SK-N-SH (cell line): Measurements from ENCODE around the gene ARMH2. TPM values are rescaled to one million over a fixed set of nuclear protein-coding genes. Genes with fewer than 3 reads are reported as not detected.

Experiments used
- CTCF ChIA-PET: fragments of 300-600, 350-600 bp; formaldehyde crosslinking; extraction: SDS; loops from one replicate; lab custom pipeline; 2021; lab: Yijun Ruan, JAX
- POLR2A ChIA-PET: fragments of 350-600 bp; sonication (Branson Sonifier 250); formaldehyde crosslinking; extraction: SDS; loops from one replicate; lab custom pipeline; 2020; ENCODE audit warnings: antibody characterized with exemption, inconsistent platforms; lab: Yijun Ruan, JAX
- DNase-seq: peaks from one replicate; pipeline ENCODE4 v3.0.0; 2012
- H2AFZ ChIP-seq: fragments of 200-600 bp; sonication (generic); 2 replicates; pipeline ENCODE4 v1.8.1; 2016; ENCODE audit warnings: antibody characterized with exemption, mild to moderate bottlenecking, low read depth
- H3F3A ChIP-seq: fragments of 200-600 bp; sonication (generic); replicated peaks from 2 replicates; pipeline ENCODE3; 2016; ENCODE audit warnings: antibody characterized with exemption, mild to moderate bottlenecking; ENCODE audit not compliant: insufficient read depth
- H3K27ac ChIP-seq, 2 experiments: fragments of 200-500 bp in 1 of 2; fragments of 200-600 bp in 1 of 2; sonication (Bioruptor generic) in 1 of 2; sonication (generic), shearing (Covaris generic) in 1 of 2; 2 replicates each; pipeline versions ENCODE4 v1.5.1 to v1.6.1; 2014 to 2016; ENCODE audit warnings: low read depth in 2 of 2, inconsistent platforms in 1 of 2, low read length in 1 of 2, mild to moderate bottlenecking in 1 of 2, mixed read lengths in 1 of 2
- H3K27me3 ChIP-seq: fragments of 200-600 bp; sonication (generic), shearing (Covaris generic); 2 replicates; pipeline ENCODE4 v1.6.1; 2016; ENCODE audit warnings: mixed run types; ENCODE audit not compliant: insufficient read depth
- H3K36me3 ChIP-seq, 2 experiments: fragments of 200-500 bp in 1 of 2; fragments of 200-600 bp in 1 of 2; sonication (Bioruptor generic) in 1 of 2; sonication (generic) in 1 of 2; replicated peaks in 1 of 2; 2 replicates each; pipeline versions ENCODE3 to v1.5.1; 2014 to 2016; ENCODE audit warnings: low read length in 1 of 2, mild to moderate bottlenecking in 1 of 2; ENCODE audit not compliant: insufficient read depth in 2 of 2, control insufficient read depth in 1 of 2
- H3K4me1 ChIP-seq, 2 experiments: fragments of 200-500 bp in 1 of 2; fragments of 200-600 bp in 1 of 2; sonication (Bioruptor generic) in 1 of 2; sonication (generic), shearing (Covaris generic) in 1 of 2; 2 replicates each; pipeline versions ENCODE4 v1.5.1 to v1.6.1; 2014 to 2016; ENCODE audit warnings: low read depth in 1 of 2, low read length in 1 of 2, mixed run types in 1 of 2; ENCODE audit not compliant: insufficient read depth in 2 of 2, control insufficient read depth in 1 of 2
- H3K4me2 ChIP-seq: fragments of 200-600 bp; sonication (generic), shearing (Covaris generic); 2 replicates; pipeline ENCODE4 v1.6.1; 2017; ENCODE audit warnings: mixed run types
- H3K4me3 ChIP-seq, 2 experiments: fragments of 200-500 bp in 1 of 2; fragments of 200-600 bp in 1 of 2; sonication (Bioruptor generic) in 1 of 2; sonication (generic), shearing (Covaris generic) in 1 of 2; 2 replicates each; pipeline versions ENCODE4 v1.5.1 to v1.8.1; 2014 to 2016; ENCODE audit warnings: low read depth in 2 of 2, inconsistent platforms in 1 of 2, low read length in 1 of 2, mild to moderate bottlenecking in 1 of 2, mixed read lengths in 1 of 2, moderate library complexity in 1 of 2
- H3K79me2 ChIP-seq: fragments of 200-600 bp; sonication (generic); 2 replicates; pipeline ENCODE4 v1.8.1; 2017; ENCODE audit warnings: mild to moderate bottlenecking; ENCODE audit not compliant: insufficient read depth
- H3K9ac ChIP-seq: fragments of 200-600 bp; sonication (generic); 2 replicates; pipeline ENCODE4 v1.6.1; 2017; ENCODE audit warnings: mixed run types
- H3K9me2 ChIP-seq: fragments of 200-600 bp; sonication (generic); 2 replicates; pipeline ENCODE4 v1.6.1; 2017; ENCODE audit warnings: mixed run types
- H3K9me3 ChIP-seq: fragments of 200-600 bp; sonication (generic); 2 replicates; pipeline ENCODE4 v1.6.1; 2017; ENCODE audit warnings: mixed run types, mild to moderate bottlenecking, moderate library complexity
- H4K20me1 ChIP-seq: fragments of 200-600 bp; sonication (generic); 2 replicates; pipeline ENCODE4 v1.6.1; 2017; ENCODE audit warnings: mild to moderate bottlenecking, mixed run types; ENCODE audit not compliant: insufficient read depth
- EZH2phosphoT487 ChIP-seq: fragments of 200-600 bp; sonication (generic); IDR thresholded peaks from 2 replicates; pipeline ENCODE4 v1.6.1; 2017; ENCODE audit warnings: low read depth, mixed run types, mild to moderate bottlenecking, antibody characterized with exemption, moderate library complexity, borderline replicate concordance
- FOSL2 ChIP-seq: IDR thresholded peaks from 2 replicates; pipeline ENCODE4 v1.4.0; 2012; ENCODE audit warnings: low read depth, mild to moderate bottlenecking, moderate library complexity, borderline replicate concordance
- FOXJ3 ChIP-seq: sonication (generic); formaldehyde crosslinking; IDR thresholded peaks from 2 replicates; pipeline ENCODE4 v1.5.1; 2020; ENCODE audit warnings: mild to moderate bottlenecking, missing genetic modification reagents
- GABPA ChIP-seq: IDR thresholded peaks from 2 replicates; pipeline ENCODE4 v1.4.0; 2012; ENCODE audit warnings: low read depth, mild to moderate bottlenecking
- JUND ChIP-seq: IDR thresholded peaks from 2 replicates; pipeline ENCODE4 v1.4.0; 2012
- MEF2A ChIP-seq: IDR thresholded peaks from 2 replicates; pipeline ENCODE4 v1.4.0; 2012; ENCODE audit warnings: low read depth, borderline replicate concordance
- RFX5 ChIP-seq: IDR thresholded peaks from 2 replicates; pipeline ENCODE4 v1.6.1; 2012; ENCODE audit warnings: mild to moderate bottlenecking, improper control_type of control experiment, low read length
- SIN3A ChIP-seq: IDR thresholded peaks from 2 replicates; pipeline ENCODE4 v1.6.1; 2012; ENCODE audit warnings: low read depth, mild to moderate bottlenecking, low read length, moderate library complexity, borderline replicate concordance
- SMC3 ChIP-seq: IDR thresholded peaks from 2 replicates; pipeline ENCODE4 v1.6.1; 2012; ENCODE audit warnings: low read depth, low read length, improper control_type of control experiment
- TCF12 ChIP-seq: IDR thresholded peaks from 2 replicates; pipeline ENCODE4 v1.4.0; 2012
- TEAD4 ChIP-seq: IDR thresholded peaks from 2 replicates; pipeline ENCODE4 v1.4.0; 2012; ENCODE audit warnings: mild to moderate bottlenecking, borderline replicate concordance; ENCODE audit not compliant: insufficient read depth
- WGBS: methylation state at CpG from one replicate; pipeline ENCODE4 v1.1.6; 2017; ENCODE audit warnings: low lambda C conversion rate; 5-methylcytosine and 5-hydroxymethylcytosine counted together
- polyA plus RNA-seq, 3 experiments: library from polyadenylated mRNA; depleted of rRNA; stranded (reverse); fragments of >200 nt; gene quantifications; 2 replicates each; pipeline ENCODE4 v1.2.3, GENCODE V29; 2012
- TF ChIP-seq, protein P1 (sequence below): fragments of 150-350 bp; IDR thresholded peaks from 2 replicates; pipeline ENCODE4 v1.6.1; 2016; ENCODE audit warnings: mild to moderate bottlenecking, low read depth, low read length
- TF ChIP-seq, protein P2 (sequence below): fragments of 200-600 bp; sonication (generic); IDR thresholded peaks from 2 replicates; pipeline ENCODE4 v1.6.1; 2017; ENCODE audit warnings: antibody characterized with exemption, mild to moderate bottlenecking, moderate library complexity
- TF ChIP-seq, protein P3 (sequence below): IDR thresholded peaks from 2 replicates; pipeline ENCODE4; 2012
- TF ChIP-seq, protein P4 (sequence below): IDR thresholded peaks from 2 replicates; pipeline ENCODE4 v1.6.1; 2012; ENCODE audit warnings: mild to moderate bottlenecking, low read depth, low read length, moderate library complexity

Gene ARMH2
- polyA plus RNA-seq, 1 of the 3 experiments (the other 2 are of a cell fraction): not detected

DNA sequence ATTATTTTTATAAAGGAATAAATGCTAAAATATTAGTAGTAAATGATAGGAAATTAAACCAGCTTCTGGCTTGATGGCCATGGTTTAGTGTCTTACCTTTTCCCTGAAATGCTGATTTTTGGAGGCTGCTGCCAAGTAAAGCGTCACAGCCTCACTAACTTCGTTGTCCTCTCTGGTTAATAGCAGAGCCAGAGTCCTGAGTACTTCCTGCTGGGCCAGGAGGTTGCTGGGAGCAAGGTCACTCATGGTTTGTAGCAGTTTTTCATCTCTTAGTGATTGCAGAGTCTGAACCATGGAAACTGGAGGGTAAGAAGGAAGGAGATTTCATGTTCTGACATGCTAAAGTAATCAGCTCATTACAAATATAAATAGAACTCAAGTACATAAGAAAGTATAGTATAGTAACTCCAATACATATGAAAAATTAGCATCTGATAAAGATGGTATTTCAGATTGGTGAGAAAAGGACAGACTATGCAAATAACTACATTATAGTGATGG lies 26.5 kb upstream of the ARMH2 start:
- Histone ChIP-seq H3K36me3 (no peaks in the 10 kb centered on the region), H2AFZ (no peak overlapping the region; the same call in 1 of the 2 replicates), H3K9me2 (no peaks in the 10 kb centered on the region), H3K79me2 (no peaks in the 10 kb centered on the region), H4K20me1 (no peaks in the 10 kb centered on the region), H3K27ac (no peak overlapping the region), H3K9ac (no peak overlapping the region), H3K27me3 (no peaks in the 10 kb centered on the region), H3K4me3 (no peak overlapping the region), H3K4me1 (peaks cover 0 to 5% of the 10 kb centered on the region in 2 experiments; a peak in 1 of 4 replicates), H3K4me2 (no peak overlapping the region), H3K9me3 (no peaks in the 10 kb centered on the region), H3F3A (no peaks in the 10 kb centered on the region)
- no peak for TF ChIP-seq MEF2A
- no peak for TF ChIP-seq TCF12
- TF ChIP-seq GABPA: no peak
- no peak for TF ChIP-seq SMC3
- no peak for TF ChIP-seq EZH2phosphoT487
- no peak for TF ChIP-seq FOXJ3 (CRISPR knock-in tag)
- TF ChIP-seq RFX5: no peak
- TF ChIP-seq, protein P1, sequence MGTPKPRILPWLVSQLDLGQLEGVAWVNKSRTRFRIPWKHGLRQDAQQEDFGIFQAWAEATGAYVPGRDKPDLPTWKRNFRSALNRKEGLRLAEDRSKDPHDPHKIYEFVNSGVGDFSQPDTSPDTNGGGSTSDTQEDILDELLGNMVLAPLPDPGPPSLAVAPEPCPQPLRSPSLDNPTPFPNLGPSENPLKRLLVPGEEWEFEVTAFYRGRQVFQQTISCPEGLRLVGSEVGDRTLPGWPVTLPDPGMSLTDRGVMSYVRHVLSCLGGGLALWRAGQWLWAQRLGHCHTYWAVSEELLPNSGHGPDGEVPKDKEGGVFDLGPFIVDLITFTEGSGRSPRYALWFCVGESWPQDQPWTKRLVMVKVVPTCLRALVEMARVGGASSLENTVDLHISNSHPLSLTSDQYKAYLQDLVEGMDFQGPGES: no peak
- TF ChIP-seq JUND: no peak
- TF ChIP-seq, protein P2, sequence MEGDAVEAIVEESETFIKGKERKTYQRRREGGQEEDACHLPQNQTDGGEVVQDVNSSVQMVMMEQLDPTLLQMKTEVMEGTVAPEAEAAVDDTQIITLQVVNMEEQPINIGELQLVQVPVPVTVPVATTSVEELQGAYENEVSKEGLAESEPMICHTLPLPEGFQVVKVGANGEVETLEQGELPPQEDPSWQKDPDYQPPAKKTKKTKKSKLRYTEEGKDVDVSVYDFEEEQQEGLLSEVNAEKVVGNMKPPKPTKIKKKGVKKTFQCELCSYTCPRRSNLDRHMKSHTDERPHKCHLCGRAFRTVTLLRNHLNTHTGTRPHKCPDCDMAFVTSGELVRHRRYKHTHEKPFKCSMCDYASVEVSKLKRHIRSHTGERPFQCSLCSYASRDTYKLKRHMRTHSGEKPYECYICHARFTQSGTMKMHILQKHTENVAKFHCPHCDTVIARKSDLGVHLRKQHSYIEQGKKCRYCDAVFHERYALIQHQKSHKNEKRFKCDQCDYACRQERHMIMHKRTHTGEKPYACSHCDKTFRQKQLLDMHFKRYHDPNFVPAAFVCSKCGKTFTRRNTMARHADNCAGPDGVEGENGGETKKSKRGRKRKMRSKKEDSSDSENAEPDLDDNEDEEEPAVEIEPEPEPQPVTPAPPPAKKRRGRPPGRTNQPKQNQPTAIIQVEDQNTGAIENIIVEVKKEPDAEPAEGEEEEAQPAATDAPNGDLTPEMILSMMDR: no peak
- TF ChIP-seq, protein P3, sequence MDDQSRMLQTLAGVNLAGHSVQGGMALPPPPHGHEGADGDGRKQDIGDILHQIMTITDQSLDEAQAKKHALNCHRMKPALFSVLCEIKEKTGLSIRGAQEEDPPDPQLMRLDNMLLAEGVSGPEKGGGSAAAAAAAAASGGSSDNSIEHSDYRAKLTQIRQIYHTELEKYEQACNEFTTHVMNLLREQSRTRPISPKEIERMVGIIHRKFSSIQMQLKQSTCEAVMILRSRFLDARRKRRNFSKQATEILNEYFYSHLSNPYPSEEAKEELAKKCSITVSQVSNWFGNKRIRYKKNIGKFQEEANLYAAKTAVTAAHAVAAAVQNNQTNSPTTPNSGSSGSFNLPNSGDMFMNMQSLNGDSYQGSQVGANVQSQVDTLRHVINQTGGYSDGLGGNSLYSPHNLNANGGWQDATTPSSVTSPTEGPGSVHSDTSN: no peak
- DNase-seq: peak; percentile 15
- CTCF ChIA-PET: interaction anchor here (0.7 to 1.4 kb wide), 3 partner anchors 9 to 246 kb away, joined by 3 to 4 read pairs (median 3); no protein-coding TSS in a partner anchor
- WGBS: 77% methylated on average over 2 of the region's 2 CpGs
- POLR2A ChIA-PET: no interaction called here

DNA sequence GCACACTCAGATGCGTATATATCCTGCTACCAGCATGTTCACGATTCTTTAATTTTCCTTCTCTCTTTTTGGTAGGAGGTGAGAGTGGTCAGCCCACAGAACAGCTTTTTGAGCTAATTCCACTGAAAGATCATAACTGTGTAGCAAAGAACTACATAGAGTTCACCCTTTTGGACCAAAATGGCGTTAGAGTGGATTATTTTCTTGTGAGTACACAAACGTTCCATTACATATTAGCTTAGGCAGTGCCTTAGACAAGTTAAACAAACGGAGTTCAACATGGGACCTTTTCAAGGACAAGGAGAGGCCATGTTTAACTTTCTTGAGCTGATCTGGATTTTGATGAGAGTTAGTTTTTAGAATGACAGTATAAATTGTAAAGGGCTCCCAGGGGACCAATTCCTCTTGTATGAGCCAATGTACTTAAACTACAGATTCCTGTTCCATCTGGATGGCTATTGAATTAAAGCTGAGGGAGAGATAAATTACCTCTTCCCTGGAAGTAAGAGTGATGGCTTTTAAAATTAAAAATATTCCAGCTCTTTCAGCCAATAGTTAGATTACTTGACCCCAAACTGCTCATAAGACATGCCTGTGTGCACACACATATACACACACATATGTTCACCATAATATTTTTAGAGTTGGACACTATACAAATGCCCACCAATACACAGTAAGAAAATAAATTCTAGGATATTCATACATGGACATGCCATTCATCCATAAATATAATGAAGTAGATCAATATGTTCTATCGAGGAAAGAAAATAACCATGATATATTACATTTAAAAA lies 25.6 kb upstream of the ARMH2 start:
- TF ChIP-seq RFX5 (no peak), SIN3A (no peak), FOXJ3 (CRISPR knock-in tag) (no peak), TEAD4 (no peak), FOSL2 (no peak)
- TF ChIP-seq, protein P4, sequence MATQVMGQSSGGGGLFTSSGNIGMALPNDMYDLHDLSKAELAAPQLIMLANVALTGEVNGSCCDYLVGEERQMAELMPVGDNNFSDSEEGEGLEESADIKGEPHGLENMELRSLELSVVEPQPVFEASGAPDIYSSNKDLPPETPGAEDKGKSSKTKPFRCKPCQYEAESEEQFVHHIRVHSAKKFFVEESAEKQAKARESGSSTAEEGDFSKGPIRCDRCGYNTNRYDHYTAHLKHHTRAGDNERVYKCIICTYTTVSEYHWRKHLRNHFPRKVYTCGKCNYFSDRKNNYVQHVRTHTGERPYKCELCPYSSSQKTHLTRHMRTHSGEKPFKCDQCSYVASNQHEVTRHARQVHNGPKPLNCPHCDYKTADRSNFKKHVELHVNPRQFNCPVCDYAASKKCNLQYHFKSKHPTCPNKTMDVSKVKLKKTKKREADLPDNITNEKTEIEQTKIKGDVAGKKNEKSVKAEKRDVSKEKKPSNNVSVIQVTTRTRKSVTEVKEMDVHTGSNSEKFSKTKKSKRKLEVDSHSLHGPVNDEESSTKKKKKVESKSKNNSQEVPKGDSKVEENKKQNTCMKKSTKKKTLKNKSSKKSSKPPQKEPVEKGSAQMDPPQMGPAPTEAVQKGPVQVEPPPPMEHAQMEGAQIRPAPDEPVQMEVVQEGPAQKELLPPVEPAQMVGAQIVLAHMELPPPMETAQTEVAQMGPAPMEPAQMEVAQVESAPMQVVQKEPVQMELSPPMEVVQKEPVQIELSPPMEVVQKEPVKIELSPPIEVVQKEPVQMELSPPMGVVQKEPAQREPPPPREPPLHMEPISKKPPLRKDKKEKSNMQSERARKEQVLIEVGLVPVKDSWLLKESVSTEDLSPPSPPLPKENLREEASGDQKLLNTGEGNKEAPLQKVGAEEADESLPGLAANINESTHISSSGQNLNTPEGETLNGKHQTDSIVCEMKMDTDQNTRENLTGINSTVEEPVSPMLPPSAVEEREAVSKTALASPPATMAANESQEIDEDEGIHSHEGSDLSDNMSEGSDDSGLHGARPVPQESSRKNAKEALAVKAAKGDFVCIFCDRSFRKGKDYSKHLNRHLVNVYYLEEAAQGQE: no peak
- TF ChIP-seq, all 33 proteins: peak for 0
- 81% methylated on average over 6 of the region's 6 CpGs for WGBS
- no peaks in the 10 kb centered on the region for H3F3A ChIP-seq
- DNase-seq: no peak
- no peak overlapping the region for H3K27ac ChIP-seq
- H4K20me1 ChIP-seq: no peaks in the 10 kb centered on the region
- H3K27me3 ChIP-seq: no peaks in the 10 kb centered on the region
- no peak overlapping the region for H3K9ac ChIP-seq
- ChIA-PET CTCF (interaction anchor here (1.2 to 1.4 kb wide), 3 partner anchors 10 to 246 kb away, joined by 3 to 5 read pairs (median 4); no protein-coding TSS in a partner anchor), POLR2A (no interaction called here)
- no peak overlapping the region for H2AFZ ChIP-seq
- no peaks in the 10 kb centered on the region for H3K9me3 ChIP-seq
- H3K79me2 ChIP-seq: no peaks in the 10 kb centered on the region
- peaks cover 0 to 5% of the 10 kb centered on the region in 2 experiments; a peak in 1 of 4 replicates for H3K4me1 ChIP-seq
- H3K9me2 ChIP-seq: no peaks in the 10 kb centered on the region
- no peak overlapping the region for H3K4me2 ChIP-seq
- H3K4me3 ChIP-seq: no peak overlapping the region
- no peaks in the 10 kb centered on the region for H3K36me3 ChIP-seq
